D721Med (cell line): ENCODE data around the gene GNG4.
"Not testable (repeated sequence)": the region's sequence is repeated elsewhere in the genome, so short reads cannot be mapped to it uniquely, and the experiment has no call there.

Experiments
- DNase-seq: peaks from one replicate; pipeline ENCODE4 v3.0.0; 2011; ENCODE audit warnings: low spot score; ENCODE audit not compliant: insufficient read length
- FAIRE-seq: peaks from 2 replicates; lab custom pipeline; 2011; peaks lifted over from hg19 to GRCh38; lab: Jason Lieb, UNC
- TF ChIP-seq, protein P1 (sequence below): IDR thresholded peaks from 2 replicates; pipeline ENCODE4 v1.5.1; 2012; ENCODE audit warnings: mild to moderate bottlenecking, control low read depth; ENCODE audit not compliant: insufficient read depth; ENCODE audit errors: missing control alignments

The GNG4 gene

GRCh38 chr1:235553112-235553551 lies 96.5 kb downstream of the GNG4 start:
- TF ChIP-seq, protein P1, sequence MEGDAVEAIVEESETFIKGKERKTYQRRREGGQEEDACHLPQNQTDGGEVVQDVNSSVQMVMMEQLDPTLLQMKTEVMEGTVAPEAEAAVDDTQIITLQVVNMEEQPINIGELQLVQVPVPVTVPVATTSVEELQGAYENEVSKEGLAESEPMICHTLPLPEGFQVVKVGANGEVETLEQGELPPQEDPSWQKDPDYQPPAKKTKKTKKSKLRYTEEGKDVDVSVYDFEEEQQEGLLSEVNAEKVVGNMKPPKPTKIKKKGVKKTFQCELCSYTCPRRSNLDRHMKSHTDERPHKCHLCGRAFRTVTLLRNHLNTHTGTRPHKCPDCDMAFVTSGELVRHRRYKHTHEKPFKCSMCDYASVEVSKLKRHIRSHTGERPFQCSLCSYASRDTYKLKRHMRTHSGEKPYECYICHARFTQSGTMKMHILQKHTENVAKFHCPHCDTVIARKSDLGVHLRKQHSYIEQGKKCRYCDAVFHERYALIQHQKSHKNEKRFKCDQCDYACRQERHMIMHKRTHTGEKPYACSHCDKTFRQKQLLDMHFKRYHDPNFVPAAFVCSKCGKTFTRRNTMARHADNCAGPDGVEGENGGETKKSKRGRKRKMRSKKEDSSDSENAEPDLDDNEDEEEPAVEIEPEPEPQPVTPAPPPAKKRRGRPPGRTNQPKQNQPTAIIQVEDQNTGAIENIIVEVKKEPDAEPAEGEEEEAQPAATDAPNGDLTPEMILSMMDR = no peak
- peak; percentile 92 for DNase-seq
- FAIRE-seq = peak; percentile 94

DNA sequence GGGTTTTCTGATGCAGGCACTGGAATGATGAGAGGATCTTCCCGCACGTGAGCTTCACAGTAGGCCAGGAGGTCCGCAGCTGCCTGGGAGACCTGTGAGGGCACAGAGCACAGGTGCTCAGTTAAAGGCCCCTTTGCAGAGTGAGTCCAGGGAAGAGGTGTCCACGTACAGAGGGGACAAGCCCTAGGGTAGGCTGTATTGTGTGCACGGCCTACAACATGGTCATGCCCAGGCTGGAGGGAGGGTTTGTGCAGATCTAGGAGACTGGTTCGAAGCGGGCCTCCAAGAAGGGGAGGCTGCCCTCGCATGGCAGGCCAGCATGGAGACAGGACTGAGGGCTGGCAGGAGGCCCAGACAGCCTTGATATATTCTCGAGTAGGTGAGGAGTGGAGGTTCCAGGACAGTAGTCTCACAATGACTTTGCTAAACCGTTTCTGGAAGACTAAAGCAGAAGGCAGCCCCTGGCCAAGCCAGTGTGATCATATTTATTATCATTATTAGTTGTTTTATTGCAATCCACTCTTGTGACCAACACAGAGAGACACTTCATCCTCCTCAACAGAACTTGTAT lies 97.4 kb downstream of the GNG4 start:
- no peak for FAIRE-seq
- DNase-seq = no peak
- TF ChIP-seq, protein P1 = peak; percentile 13

GRCh38 chr1:235549351-235550139 lies 100.0 kb downstream of the GNG4 start:
- no peak for FAIRE-seq
- no peak for DNase-seq
- TF ChIP-seq, protein P1 = no peak

GRCh38 chr1:235546369-235547155 lies 103.0 kb downstream of the GNG4 start:
- DNase-seq, FAIRE-seq: not testable (repeated sequence)

GRCh38 chr1:235545292-235545930 lies 104.2 kb downstream of the GNG4 start:
- FAIRE-seq = no peak

DNA sequence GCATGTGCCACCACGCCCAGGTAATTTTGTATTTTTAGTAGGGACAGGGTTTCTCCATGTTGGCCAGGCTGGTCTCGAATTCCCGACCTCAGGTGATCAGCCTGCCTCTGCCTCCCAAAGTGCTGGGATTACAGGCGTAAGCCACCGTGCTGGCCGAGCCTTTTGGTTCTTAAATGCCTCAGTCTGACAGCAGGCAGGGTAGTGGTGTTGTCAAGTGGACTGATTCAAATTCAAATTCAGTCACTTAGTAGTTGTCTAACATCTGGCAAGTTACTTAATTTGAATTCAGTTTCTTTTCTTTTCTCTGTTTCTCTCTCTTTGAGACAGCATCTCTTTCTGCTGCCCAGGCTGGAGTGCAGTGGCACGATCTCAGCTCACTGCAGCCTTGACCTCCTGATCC lies 106.7 kb downstream of the GNG4 start:
- FAIRE-seq = not testable (repeated sequence)

More at GRCh38 chr1:235545292-235545930, 104.2 kb downstream of the GNG4 start:
- DNase-seq = no peak
- TF ChIP-seq, protein P1 = no peak

DNA sequence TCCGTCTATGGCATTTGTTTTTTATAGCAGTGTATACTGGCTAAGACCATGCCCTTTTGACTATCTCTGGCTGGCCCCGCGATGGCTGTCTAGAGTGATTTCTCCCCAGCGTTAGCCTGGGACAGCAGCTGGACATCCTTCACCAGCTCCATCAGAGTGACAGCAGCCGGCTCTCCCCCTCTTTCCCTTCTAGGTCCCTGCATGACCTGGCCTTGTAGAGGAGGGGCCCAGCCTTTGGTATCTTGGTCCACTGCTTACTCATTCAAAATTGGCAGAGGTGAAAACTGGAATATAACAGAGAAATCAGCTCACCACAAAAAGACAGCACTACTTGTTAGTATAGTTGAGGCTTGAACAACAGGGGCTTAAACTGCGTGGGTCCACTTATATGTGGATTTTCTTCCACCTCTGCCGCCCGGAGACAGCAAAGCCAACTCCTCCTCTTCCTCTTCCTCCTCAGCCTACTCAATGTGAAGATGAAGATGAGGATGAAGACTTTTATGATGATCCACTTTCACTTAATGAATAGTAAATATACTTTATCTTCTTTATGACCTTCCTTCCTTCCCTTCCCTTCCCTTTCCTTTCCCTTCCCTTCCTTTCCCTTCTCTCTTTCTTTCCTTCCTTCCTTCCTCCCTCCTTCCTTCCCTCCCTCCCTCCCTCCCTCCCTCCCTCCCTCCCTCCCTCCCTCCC lies 116.0 kb downstream of the GNG4 start:
- FAIRE-seq (no peak), DNase-seq (no peak)
- TF ChIP-seq, protein P1 = no peak

More for the DNA sequence above, 106.7 kb downstream of the GNG4 start:
- DNase-seq = not testable (repeated sequence)
